GM20431 (cell line): ENCODE measurements around the gene RBM42.
"Not testable (repeated sequence)": the region's sequence is repeated elsewhere in the genome, so short reads cannot be mapped to it uniquely, and the experiment has no call there.

ENCODE experiments used
- in situ Hi-C: fragments of 300-500 bp; cut with MseI, MboI; formaldehyde crosslinking; loops from one replicate; pipeline ENCODE4 v1.15.0; 2020; ENCODE audit warnings: low sequenced_read_pairs; ENCODE audit not compliant: unreplicated experiment

The RBM42 gene

DNA sequence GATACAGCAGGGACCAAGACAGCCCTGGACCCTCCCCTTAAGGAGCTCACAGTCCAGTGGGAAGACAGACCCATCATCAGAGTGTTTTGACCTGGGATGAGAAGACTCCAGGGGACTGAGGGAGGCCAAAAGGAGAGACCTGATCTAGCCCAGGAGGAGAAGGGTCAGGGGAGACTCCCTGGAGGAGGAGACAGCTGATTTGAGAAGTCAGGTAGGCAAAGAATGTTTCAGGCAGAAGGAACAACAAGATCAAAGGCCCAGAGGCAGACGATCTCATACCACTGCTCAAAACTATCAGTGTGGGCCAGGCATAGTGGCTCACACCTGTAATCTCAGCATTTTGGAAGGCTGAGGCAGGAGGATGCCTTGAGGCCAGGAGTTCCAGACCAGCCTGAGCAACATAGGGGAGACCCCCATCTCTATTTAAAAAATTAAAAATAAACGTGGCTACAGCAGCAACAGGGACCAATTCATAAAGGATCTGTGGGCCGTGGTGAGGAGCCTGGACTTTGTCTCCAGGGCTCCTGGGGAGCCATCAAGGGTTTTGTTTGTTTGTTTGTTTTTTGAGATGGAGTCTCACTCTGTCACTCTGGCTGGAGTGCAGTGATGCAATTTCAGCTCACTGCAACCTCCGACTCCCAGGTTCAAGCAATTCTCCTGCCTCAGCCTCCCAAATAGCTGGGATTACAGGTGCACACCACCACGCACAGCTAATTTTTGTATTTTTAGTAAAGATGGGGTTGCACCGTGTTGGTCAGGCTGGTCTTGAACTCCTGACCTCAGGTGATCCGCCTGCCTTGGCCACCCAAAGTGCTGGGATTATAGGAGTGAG lies 17.1 kb downstream of the RBM42 start:
- in situ Hi-C loops: no loop called here

- in situ Hi-C loops: no loop called here
These were observed 19.5 kb downstream of the RBM42 start, which contains the start of gene COX6B1 for GRCh38 chr19:35648017-35648961. TSS of gene COX6B1 (plus strand) at chr19:35648323. CDS start at chr19:35651244, 2,921 bp downstream.

DNA sequence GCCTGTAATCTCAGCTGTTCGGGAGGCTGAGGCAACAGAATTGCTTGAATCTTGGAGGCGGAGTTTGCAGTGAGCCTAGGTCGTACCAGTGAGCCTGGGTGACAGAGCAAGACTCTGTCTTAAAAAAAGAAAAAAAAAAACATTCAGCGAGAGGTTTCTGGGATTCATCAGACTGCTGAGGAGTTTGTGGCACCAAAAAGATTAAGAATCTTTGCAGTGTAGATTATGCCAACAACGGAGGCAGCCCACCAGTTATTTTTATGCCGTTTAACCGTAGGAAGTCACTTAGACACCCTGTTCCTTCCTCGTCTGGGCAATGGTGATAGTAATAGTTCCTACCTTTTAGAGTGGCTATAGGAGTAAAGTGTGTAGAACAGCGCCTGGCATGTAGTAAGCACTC lies 21.7 kb downstream of the RBM42 start:
- in situ Hi-C loops: no loop called here

DNA sequence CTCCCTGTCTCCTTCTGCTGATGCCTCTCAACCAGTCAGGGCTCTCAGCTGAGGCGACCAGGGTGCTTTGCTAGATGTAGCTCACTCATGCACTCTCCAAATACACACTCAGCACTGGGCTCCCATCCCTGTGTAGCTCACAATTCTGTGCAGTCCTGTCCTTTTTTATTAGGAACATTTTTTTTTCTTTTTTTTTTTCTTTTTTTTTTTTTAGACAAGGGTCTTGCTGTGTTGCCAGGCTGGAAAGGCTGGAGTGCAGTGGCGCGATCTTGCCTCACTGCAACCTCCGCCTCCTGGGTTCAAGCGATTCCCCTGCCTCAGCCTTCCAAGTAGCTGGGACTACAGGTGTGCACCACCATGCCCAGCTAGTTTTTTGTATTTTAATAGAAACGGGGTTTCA lies 26.0 kb downstream of the RBM42 start:
- in situ Hi-C loops: not testable (repeated sequence)

- in situ Hi-C loops: no loop called here
These were observed 26.8 kb downstream of the RBM42 start for GRCh38 chr19:35655600-35655999.

GRCh38 chr19:35656700-35657099 lies 27.9 kb downstream of the RBM42 start:
- in situ Hi-C loops: no loop called here

DNA sequence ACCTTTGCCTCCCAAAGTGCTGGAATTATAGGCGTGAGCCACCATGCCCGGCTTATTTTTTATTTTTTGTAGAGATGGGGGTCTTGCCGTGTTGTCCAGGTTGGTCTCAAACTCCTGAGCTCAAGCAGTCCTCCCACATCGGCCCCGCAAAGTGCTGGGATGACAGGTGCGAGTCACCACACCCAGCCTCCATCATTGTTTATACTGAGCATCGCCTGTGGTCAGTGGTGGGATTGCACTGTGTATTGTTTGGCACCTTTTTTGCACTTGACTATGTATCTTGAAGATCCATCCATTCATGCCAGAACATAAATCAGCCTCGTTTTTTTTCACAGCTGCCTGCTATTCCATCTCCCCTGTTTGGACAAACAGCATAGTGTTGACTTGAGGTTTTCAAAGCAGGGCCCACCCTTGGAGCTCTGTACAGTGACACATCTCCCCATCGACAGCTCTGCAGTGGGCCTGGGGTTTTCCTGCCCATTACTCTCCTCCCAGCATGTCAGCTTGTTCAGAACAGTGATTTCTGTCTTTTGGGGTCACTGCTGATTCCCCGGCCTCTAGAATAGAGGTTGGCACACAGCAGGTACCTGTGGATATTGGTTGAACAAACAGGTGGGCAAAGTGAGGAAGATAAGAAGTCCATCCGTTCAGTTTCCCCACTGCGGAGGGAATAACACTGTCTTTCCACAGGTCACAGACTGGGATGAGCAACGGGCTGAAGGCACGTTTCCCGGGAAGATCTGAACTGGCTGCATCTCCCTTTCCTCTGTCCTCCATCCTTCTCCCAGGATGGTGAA lies 29.3 kb downstream of the RBM42 start:
- in situ Hi-C loops: no loop called here

GRCh38 chr19:35661995-35662340 lies 33.1 kb downstream of the RBM42 start:
- in situ Hi-C loops: no loop called here

- in situ Hi-C loops: no loop called here
These were observed 35.1 kb downstream of the RBM42 start for GRCh38 chr19:35663981-35664380.

GRCh38 chr19:35665157-35665556 lies 36.3 kb downstream of the RBM42 start:
- in situ Hi-C loops: no loop called here

GRCh38 chr19:35665604-35666003 lies 36.8 kb downstream of the RBM42 start:
- in situ Hi-C loops: no loop called here

- in situ Hi-C loops: no loop called here
These were observed 37.5 kb downstream of the RBM42 start, which contains the start of gene UPK1A for GRCh38 chr19:35666251-35666913. TSS of gene UPK1A (plus strand) at chr19:35666517. CDS start at chr19:35666813, 296 bp downstream.

- in situ Hi-C loops: no loop called here
These were observed 40.7 kb downstream of the RBM42 start for GRCh38 chr19:35669566-35669965.

DNA sequence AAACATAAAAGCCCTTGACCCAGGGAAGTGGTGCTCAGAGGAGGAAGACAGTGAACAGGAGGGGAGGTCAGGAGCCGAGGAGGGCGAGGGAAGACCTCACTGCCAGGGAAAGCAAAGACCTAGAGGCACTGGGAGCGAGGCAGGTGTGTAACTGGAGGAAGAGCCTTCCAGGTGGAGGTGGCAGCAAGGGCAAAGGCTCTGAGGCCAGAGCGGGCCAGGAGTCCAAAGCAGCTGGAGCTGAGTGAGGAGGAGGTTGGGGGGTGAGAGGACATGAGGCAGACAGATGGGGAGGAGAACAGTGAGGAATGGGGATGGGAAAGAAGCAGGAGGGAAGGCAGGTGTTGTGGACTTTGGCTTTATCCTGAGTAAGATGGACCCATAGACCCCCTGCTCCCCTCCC lies 41.1 kb downstream of the RBM42 start:
- in situ Hi-C loops: no loop called here

GRCh38 chr19:35670686-35671085 lies 41.9 kb downstream of the RBM42 start:
- in situ Hi-C loops: no loop called here

DNA sequence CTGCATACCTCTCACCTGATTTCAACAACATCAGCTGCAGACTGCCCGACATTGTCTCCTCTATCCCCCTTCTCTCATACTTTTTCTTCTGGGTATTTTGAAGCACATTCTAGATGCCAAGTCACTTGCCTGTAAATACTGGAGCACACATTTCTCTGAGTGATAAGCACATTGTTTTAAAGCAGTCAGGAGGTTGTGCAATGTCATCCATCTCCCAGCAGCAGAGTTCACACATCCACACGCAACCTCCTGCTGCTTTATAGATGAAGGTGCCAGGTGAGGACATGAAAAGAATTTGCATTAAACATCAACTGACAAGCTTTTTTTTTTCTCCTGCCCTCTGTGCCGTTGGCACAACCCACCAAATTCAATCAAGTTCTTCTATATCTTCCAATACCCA lies 43.0 kb downstream of the RBM42 start:
- in situ Hi-C loops: no loop called here

DNA sequence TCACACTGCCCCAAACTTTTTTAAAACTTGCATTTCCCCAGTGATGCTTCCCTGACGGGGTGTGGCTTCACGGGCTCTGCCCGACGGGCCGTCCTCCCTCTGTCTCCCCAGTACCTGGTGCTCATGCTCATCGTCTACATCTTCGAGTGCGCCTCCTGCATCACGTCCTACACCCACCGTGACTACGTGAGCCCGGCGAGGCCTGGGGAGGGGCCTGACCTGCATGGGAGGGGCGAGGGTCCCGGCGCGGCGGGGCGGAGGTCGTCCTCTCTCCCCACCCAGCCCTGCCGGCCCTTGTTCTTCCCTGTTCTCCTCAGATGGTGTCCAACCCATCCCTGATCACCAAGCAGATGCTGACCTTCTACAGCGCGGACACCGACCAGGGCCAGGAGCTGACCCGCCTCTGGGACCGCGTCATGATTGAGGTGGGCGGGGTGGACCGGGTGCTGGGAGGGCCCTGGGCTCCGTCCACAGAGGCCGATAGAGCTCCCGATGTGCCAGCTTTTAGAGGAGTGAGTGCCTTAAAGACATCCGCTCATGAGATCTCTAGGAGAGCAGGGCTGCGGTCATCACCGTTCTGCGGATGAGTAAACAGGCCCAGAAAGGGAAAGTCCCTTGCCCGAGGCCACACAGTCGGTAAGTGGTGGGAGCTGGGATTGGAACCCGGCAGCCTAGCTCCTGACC lies 44.4 kb downstream of the RBM42 start:
- in situ Hi-C loops: no loop called here

GRCh38 chr19:35675589-35676140 lies 46.8 kb downstream of the RBM42 start:
- in situ Hi-C loops: no loop called here
